ENCODE results near the gene SCAF1.

GRCh38 chr19:49701271-49701786, 59.3 kb downstream of the SCAF1 start:
- TF ChIP-seq YY1 (IDR thresholded peaks at IDR 0.05; ENCODE audit: insufficient read depth, insufficient read length) (no peak), ZNF274 (IDR thresholded peaks at IDR 0.05; ENCODE audit: low read depth, low read length) (no peak)

All from NT2/D1 (cell line).